ENCODE data around the gene SIPA1L2. TPM values are rescaled to one million over a fixed set of nuclear protein-coding genes. Genes with fewer than 3 reads are reported as not detected.

Gene SIPA1L2
- polyA plus RNA-seq, 6 donors from 2014 or later: not detected

DNA sequence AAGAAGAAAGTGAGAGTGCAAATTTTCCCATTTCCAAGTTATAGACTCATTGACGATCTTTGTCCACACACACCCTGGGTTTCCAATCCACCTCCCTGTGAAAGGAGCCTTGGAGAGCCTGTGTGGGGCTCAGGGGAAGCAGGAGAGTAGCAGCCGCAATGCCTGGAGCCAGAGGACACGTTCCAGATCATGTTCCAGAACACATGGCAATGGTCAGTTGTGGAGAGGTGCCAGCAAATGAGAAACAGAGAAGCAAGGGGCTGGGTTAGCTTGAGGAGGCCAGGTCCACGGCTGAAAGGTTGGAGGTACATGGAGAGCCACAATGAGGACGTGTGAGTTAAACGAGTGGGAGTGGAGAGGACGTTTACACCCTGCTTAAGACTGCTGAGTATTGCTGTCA, 33.0 kb upstream of the SIPA1L2 start:
- no peaks in the 10 kb centered on the region for H3K27me3 Mint-ChIP-seq
- no peak for DNase-seq
- H3K36me3 Mint-ChIP-seq: no peaks in the 10 kb centered on the region
- H3K4me3 Mint-ChIP-seq: no peak overlapping the region
- no peak overlapping the region for H3K27ac Mint-ChIP-seq
- H3K4me1 Mint-ChIP-seq: peaks cover 0 to 10% (median 9%) of the 10 kb centered on the region in 3 donors
- no peak for ATAC-seq (ENCODE audit: low read depth in 2 of 2)
- H3K9me3 Mint-ChIP-seq: peaks cover 0 to 2% (median 0%) of the 10 kb centered on the region in 7 donors

DNA sequence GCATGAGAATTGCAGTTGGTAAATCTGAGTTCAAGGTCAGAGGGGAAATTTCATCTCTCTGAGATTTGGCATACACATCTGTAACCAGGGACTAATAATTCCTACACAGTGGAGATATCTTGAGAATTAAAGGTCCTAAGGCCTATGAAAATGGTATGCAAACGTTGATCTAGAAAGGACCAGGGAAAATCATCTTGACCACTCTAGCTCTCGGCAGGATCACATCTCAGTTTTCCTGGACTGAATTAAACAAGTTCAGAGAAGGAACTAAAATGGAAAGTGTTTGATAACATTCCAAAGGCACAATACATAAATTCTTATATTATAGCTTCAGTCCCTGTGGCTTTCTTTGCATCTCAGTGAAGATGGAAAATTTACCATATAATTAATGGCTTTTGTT, 28.5 kb upstream of the SIPA1L2 start:
- DNase-seq (no peak), ATAC-seq (ENCODE audit: low read depth in 2 of 2) (no peak)
- Mint-ChIP-seq H3K27ac (no peak overlapping the region), H3K36me3 (no peaks in the 10 kb centered on the region), H3K9me3 (peaks cover 0 to 2% (median 0%) of the 10 kb centered on the region in 7 donors), H3K4me3 (no peak overlapping the region), H3K4me1 (peaks cover 0 to 6% (median 0%) of the 10 kb centered on the region in 3 donors), H3K27me3 (no peaks in the 10 kb centered on the region)

- no peak for DNase-seq
- Mint-ChIP-seq H3K36me3 (no peaks in the 10 kb centered on the region), H3K4me3 (no peak overlapping the region), H3K27ac (no peak overlapping the region), H3K9me3 (peaks cover 0 to 2% (median 0%) of the 10 kb centered on the region in 7 donors), H3K27me3 (no peaks in the 10 kb centered on the region), H3K4me1 (peaks cover 0 to 6% (median 0%) of the 10 kb centered on the region in 3 donors)
- ATAC-seq (ENCODE audit: low read depth in 2 of 2): no peak
These were observed 27.6 kb upstream of the SIPA1L2 start for GRCh38 chr1:232657426-232658005.

GRCh38 chr1:232655746-232656085, 25.8 kb upstream of the SIPA1L2 start:
- ATAC-seq (ENCODE audit: low read depth in 2 of 2): no peak
- no peak overlapping the region for H3K27ac Mint-ChIP-seq
- H3K9me3 Mint-ChIP-seq: no peaks in the 10 kb centered on the region
- H3K27me3 Mint-ChIP-seq: peaks cover 0 to 6% (median 0%) of the 10 kb centered on the region in 3 donors
- H3K4me1 Mint-ChIP-seq: peaks cover 0 to 6% (median 0%) of the 10 kb centered on the region in 3 donors
- no peak overlapping the region for H3K4me3 Mint-ChIP-seq
- H3K36me3 Mint-ChIP-seq: no peaks in the 10 kb centered on the region
- DNase-seq: no peak

DNA sequence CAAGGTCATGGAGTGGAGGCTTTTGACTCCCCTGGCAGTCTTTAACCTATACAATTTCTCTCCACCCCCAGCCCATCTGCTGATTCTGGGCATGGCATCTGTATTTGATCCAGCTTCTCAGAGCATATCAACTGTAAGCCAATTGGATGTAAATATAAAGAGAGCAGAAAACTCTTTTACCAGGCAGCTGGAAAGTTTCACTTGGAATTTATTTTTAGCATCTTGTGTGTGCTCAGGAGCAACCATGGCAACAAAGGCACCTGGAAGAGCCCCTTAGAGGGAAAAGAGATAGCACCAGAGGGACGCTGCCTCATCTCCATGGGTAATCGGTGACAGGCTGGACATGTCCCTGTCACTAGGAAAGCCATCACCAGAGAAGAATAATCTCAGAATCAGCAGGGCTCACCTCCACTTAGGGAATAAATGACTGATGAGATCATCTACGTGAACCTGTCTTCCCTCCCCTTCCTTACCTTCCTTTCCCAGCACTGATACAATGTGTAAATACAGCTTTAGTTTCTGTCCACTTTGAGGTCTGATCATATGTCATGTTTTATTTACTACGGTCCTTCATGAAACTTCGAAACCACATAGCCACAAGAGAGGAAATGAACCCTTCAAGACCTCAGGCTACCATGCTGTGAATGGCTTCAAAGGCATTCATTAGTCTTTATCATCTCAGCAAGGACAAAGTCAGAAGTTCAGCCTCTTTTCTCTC, 25.3 kb upstream of the SIPA1L2 start:
- H3K9me3 Mint-ChIP-seq: no peaks in the 10 kb centered on the region
- no peak overlapping the region for H3K4me3 Mint-ChIP-seq
- no peaks in the 10 kb centered on the region for H3K36me3 Mint-ChIP-seq
- DNase-seq: no peak
- ATAC-seq (ENCODE audit: low read depth in 2 of 2): no peak
- peaks cover 0 to 6% (median 0%) of the 10 kb centered on the region in 3 donors for H3K4me1 Mint-ChIP-seq
- no peak overlapping the region for H3K27ac Mint-ChIP-seq
- peaks cover 0 to 6% (median 0%) of the 10 kb centered on the region in 3 donors for H3K27me3 Mint-ChIP-seq

DNA sequence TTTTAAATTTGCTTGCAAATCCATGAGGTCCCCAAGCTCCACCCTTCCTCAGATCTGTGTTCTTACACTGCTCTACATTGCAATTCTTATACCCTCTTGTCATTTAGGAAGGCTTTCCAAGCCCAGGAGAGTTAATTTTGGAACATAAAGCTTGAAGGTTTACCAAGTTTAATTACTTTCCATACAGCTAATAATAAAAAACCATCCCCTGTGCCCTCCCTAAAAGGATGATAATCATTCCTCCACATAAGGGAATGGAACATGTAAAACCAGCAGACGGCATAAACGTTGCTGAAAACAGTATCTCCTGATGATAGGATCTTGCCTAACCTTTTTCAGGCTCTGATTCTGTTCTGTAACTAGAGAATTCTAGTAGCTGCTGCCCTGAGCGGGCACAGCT, 23.9 kb upstream of the SIPA1L2 start:
- no peaks in the 10 kb centered on the region for H3K9me3 Mint-ChIP-seq
- ATAC-seq (ENCODE audit: low read depth in 2 of 2) (no peak), DNase-seq (no peak)
- no peak overlapping the region for H3K4me3 Mint-ChIP-seq
- H3K27me3 Mint-ChIP-seq: peaks cover 0 to 6% (median 0%) of the 10 kb centered on the region in 3 donors
- H3K36me3 Mint-ChIP-seq: no peaks in the 10 kb centered on the region
- no peak overlapping the region for H3K27ac Mint-ChIP-seq
- H3K4me1 Mint-ChIP-seq: peaks cover 0 to 6% (median 0%) of the 10 kb centered on the region in 3 donors

DNA sequence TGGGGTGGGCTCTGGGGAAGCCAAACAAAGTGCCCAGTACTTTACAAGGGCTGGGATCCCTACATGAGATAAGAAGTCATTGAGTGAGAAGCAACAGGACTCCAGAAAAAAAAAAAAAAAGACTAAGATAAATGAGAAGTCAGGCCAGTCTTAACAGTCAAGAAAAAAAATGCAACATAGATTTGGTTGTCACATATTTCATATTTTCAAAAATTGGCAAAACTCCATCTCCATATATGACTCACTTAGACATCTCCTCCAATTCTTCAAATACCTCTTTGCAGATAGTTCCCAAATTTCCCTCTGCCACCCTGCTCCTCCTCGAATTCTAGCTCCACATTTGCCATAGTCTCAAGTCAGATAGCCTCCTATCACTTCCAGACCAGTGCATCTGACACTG, 20.9 kb upstream of the SIPA1L2 start:
- ATAC-seq (ENCODE audit: low read depth in 2 of 2) (no peak), DNase-seq (no peak)
- Mint-ChIP-seq H3K36me3 (no peaks in the 10 kb centered on the region), H3K9me3 (no peaks in the 10 kb centered on the region), H3K27ac (no peak overlapping the region), H3K4me1 (peaks cover 0 to 6% (median 0%) of the 10 kb centered on the region in 3 donors), H3K4me3 (no peak overlapping the region), H3K27me3 (peaks cover 0 to 6% (median 0%) of the 10 kb centered on the region in 3 donors)

DNA sequence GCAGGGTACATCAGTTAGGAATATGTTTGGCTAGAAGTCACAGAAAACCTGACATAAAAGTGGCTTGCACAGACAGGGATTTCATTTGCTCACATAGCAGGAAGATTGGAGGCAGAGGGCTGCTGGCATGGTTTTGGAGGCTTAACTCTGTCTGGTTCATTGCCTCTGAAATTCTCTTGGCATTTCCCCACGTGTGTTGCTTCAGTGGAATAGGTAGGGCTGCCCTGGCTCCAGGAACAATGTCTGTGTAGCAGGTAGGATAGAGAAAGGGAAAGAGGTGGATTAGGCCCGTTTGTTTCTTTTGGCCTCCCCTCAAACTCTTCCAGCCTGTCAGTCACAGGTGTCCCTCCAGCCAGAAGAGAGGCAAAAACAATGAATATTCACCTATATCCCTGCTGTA, 20.5 kb upstream of the SIPA1L2 start:
- Mint-ChIP-seq H3K27ac (no peak overlapping the region), H3K9me3 (no peaks in the 10 kb centered on the region), H3K36me3 (no peaks in the 10 kb centered on the region), H3K27me3 (peaks cover 0 to 6% (median 0%) of the 10 kb centered on the region in 3 donors), H3K4me1 (peaks cover 0 to 4% (median 0%) of the 10 kb centered on the region in 3 donors), H3K4me3 (no peak overlapping the region)
- DNase-seq (no peak), ATAC-seq (ENCODE audit: low read depth in 2 of 2) (no peak)

GRCh38 chr1:232648316-232648715, 18.4 kb upstream of the SIPA1L2 start:
- DNase-seq: no peak
- H3K27ac Mint-ChIP-seq: no peak overlapping the region
- peaks cover 0 to 10% (median 5%) of the 10 kb centered on the region in 7 donors for H3K9me3 Mint-ChIP-seq
- H3K27me3 Mint-ChIP-seq: peaks cover 0 to 6% (median 0%) of the 10 kb centered on the region in 3 donors
- no peak overlapping the region for H3K4me3 Mint-ChIP-seq
- no peaks in the 10 kb centered on the region for H3K36me3 Mint-ChIP-seq
- no peak for ATAC-seq (ENCODE audit: low read depth in 2 of 2)
- no peaks in the 10 kb centered on the region for H3K4me1 Mint-ChIP-seq

DNA sequence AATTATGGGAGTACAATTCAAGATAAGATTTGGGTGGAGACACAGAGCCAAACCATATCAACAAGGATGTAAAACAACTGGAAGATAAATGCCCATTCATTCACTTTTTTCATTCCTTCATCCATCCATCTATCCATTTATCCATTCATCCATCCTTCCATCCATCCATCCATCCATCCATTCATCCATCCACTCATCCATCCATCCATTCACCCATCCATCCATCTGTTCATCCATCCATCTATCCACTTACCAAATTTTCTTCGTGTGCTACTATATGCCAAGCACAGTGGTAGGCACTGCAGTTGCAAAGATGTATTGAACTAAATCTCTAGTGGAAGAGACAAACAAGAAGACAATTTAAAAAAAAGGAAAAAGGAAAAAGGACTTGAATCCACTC, 14.3 kb upstream of the SIPA1L2 start:
- no peaks in the 10 kb centered on the region for H3K36me3 Mint-ChIP-seq
- peaks cover 0 to 5% (median 0%) of the 10 kb centered on the region in 3 donors for H3K27me3 Mint-ChIP-seq
- no peak overlapping the region for H3K27ac Mint-ChIP-seq
- ATAC-seq (ENCODE audit: low read depth in 2 of 2) (no peak), DNase-seq (no peak)
- no peak overlapping the region for H3K4me3 Mint-ChIP-seq
- H3K4me1 Mint-ChIP-seq: no peaks in the 10 kb centered on the region
- H3K9me3 Mint-ChIP-seq: peaks cover 0 to 10% (median 5%) of the 10 kb centered on the region in 7 donors

GRCh38 chr1:232643251-232643650, 13.3 kb upstream of the SIPA1L2 start:
- H3K27me3 Mint-ChIP-seq: peaks cover 0 to 5% (median 0%) of the 10 kb centered on the region in 3 donors
- no peak for ATAC-seq (ENCODE audit: low read depth in 2 of 2)
- DNase-seq: no peak
- no peaks in the 10 kb centered on the region for H3K4me1 Mint-ChIP-seq
- no peak overlapping the region for H3K4me3 Mint-ChIP-seq
- no peak overlapping the region for H3K27ac Mint-ChIP-seq
- H3K9me3 Mint-ChIP-seq: peaks cover 0 to 10% (median 5%) of the 10 kb centered on the region in 7 donors
- H3K36me3 Mint-ChIP-seq: no peaks in the 10 kb centered on the region

- DNase-seq (no peak), ATAC-seq (ENCODE audit: low read depth in 2 of 2) (no peak)
- Mint-ChIP-seq H3K9me3 (peaks cover 0 to 10% (median 5%) of the 10 kb centered on the region in 7 donors), H3K27me3 (peaks cover 0 to 5% (median 0%) of the 10 kb centered on the region in 3 donors), H3K27ac (no peak overlapping the region), H3K36me3 (no peaks in the 10 kb centered on the region), H3K4me3 (no peak overlapping the region), H3K4me1 (no peaks in the 10 kb centered on the region)
These were observed 11.6 kb upstream of the SIPA1L2 start for GRCh38 chr1:232641507-232641906.

DNA sequence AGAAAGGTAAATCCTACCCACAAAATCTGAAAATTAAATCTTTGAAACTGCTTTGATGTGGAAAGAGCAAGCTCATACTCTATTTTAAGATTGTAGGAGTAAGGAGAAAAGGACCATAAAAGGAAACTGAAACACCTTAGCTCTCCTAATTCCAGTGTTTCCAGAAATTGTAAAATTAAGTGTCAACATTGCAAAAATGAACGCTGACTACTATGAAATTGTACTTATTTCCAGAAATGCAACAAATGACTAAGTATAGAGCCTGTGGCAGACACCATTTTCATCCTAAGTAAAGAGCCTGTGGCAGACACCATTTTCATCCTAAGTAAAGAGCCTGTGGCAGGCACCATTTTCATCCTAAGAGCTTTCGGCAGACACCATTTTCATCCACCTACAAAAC, 6.9 kb upstream of the SIPA1L2 start:
- DNase-seq (no peak), ATAC-seq (ENCODE audit: low read depth in 2 of 2) (no peak)
- Mint-ChIP-seq H3K36me3 (no peaks in the 10 kb centered on the region), H3K9me3 (no peaks in the 10 kb centered on the region), H3K27me3 (peaks cover 0 to 8% (median 7%) of the 10 kb centered on the region in 3 donors), H3K4me1 (peaks cover 0 to 3% (median 0%) of the 10 kb centered on the region in 3 donors), H3K27ac (no peak overlapping the region), H3K4me3 (no peak overlapping the region)

DNA sequence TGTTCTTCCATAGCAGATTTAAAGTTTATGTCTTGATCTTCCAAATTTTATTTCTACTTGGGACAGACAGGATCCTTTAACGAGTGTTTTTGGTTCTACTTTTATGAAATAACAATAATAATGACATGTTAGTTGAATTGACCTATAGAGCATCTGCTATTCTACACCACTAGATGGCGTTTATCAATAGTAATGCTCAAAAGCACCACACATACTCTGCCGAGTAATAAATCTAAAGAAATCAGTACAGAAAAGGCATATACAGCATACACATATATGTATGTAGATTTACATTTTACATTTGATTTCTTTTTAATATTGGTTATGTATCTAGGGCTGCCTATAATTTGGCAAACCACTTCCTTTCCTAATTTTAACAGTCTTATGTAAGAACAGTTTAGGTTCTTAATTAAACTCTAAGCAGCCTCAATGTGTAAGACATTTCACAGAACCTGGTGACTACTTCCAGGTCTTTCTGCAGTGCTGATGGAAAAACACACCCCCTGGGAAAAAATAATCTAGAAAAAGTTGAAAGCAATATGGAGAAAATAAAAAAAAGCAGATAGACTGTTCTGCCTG, 5.9 kb upstream of the SIPA1L2 start:
- Mint-ChIP-seq H3K4me1 (peaks cover 2 to 7% (median 4%) of the 10 kb centered on the region in 3 donors), H3K27ac (no peak overlapping the region), H3K9me3 (no peaks in the 10 kb centered on the region), H3K4me3 (no peak overlapping the region), H3K27me3 (peaks cover 0 to 8% (median 8%) of the 10 kb centered on the region in 3 donors), H3K36me3 (no peaks in the 10 kb centered on the region)
- DNase-seq (peak; percentile 20), ATAC-seq (ENCODE audit: low read depth in 2 of 2) (peak; percentile 61 to 71)

Measured in naive B cell (primary cell).